K562 treated with DMSO at 1 percent for 12 hours (cell line): ENCODE data around the gene NGLY1. TPM values are rescaled to one million over a fixed set of nuclear protein-coding genes. Genes with fewer than 3 reads are reported as not detected.

Source experiments
- total RNA-seq: library from RNA; unstranded; fragments of 300-600 nt; gene quantifications from 2 replicates; pipeline ENCODE4 v1.2.3, GENCODE V29; 2022; ENCODE audit not compliant: insufficient read depth

The NGLY1 gene, protein sequence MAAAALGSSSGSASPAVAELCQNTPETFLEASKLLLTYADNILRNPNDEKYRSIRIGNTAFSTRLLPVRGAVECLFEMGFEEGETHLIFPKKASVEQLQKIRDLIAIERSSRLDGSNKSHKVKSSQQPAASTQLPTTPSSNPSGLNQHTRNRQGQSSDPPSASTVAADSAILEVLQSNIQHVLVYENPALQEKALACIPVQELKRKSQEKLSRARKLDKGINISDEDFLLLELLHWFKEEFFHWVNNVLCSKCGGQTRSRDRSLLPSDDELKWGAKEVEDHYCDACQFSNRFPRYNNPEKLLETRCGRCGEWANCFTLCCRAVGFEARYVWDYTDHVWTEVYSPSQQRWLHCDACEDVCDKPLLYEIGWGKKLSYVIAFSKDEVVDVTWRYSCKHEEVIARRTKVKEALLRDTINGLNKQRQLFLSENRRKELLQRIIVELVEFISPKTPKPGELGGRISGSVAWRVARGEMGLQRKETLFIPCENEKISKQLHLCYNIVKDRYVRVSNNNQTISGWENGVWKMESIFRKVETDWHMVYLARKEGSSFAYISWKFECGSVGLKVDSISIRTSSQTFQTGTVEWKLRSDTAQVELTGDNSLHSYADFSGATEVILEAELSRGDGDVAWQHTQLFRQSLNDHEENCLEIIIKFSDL
- 29.3 and 51.8 TPM in 2 replicates for total RNA-seq

DNA sequence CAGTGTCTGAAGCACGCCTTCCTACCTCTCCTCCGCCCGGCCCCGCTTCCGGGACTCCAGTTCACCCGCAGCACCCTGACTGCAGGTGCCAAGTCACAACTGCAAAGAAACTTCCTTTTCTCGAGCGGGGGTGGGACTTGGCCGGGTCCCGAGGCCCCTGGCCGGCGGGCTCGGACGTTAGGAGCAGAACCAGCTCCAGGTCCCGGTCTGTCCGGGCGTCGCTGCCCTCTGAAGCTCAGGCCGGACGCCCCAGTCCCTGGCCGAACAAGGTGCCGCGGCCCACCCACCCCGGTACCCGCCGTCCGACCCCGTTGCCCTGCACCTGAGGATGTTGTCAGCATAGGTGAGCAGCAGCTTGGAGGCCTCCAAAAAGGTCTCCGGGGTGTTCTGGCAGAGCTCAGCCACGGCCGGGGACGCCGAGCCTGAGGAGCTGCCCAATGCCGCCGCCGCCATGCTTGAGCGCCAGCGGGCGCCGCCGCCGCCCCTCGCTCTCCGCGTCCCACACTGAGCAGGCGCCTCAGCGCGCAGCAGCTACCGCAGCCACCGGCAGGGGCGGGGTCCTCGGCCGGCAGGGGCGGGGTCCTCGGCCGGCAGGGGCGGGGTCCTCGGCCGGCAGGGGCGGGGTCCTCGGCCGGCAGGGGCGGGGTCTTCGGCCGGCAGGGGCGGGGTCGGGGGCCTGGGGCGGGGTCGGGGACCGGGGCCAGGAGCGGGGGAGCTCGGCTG lies at the start of gene NGLY1:
Gene NGLY1 (minus strand): TSS at position 506 of the 723 bp plus-strand sequence. CDS start 53 bp downstream, at position 453.

GRCh38 chr3:25789596-25790556 lies 6.6 kb upstream of the NGLY1 start, which contains the start of gene OXSM:
OXSM (plus strand) TSS chr3:25790090; CDS start chr3:25791021, 931 bp downstream.

Other genes with a start within 250 kb of the NGLY1 start
- gene TOP2B, start 118.5 kb downstream of the NGLY1 start, total RNA-seq, result 34.6 and 97.3 TPM in 2 replicates
- 22.7 and 25.4 TPM in 2 replicates for gene OXSM, start 6.6 kb upstream of the NGLY1 start, total RNA-seq